ENCODE data around the gene KAT6B. TPM values are rescaled to one million over a fixed set of nuclear protein-coding genes. Genes with fewer than 3 reads are reported as not detected.

The KAT6B gene
- total RNA-seq, result 9.7 and 17.4 TPM in 2 replicates

GRCh38 chr10:74826142-74827044, at the start of gene KAT6B:
TSS of gene KAT6B (plus strand) at chr10:74826600. CDS start at chr10:74842858, 16,258 bp downstream.

All from endothelial cell of coronary artery (primary cell).